ENCODE measurements around the gene DNAJC17. TPM values are rescaled to one million over a fixed set of nuclear protein-coding genes. Genes with fewer than 3 reads are reported as not detected.
A peak's percentile ranks its signal among the peaks of the same experiment; 100 is the strongest.

Gene DNAJC17
- total and polyA plus RNA-seq, 8 donors = 24.3 to 50.1 (median 42.1) TPM

- intact Hi-C loops (cut with DNase I) = no loop called here
- Histone ChIP-seq H3K4me3 (peak overlapping the region; percentile 47 to 65), H3K27me3 (peaks cover 0 to 33% of the 10 kb centered on the region in 2 donors), H3K4me1 (peaks cover 12 to 51% of the 10 kb centered on the region in 2 donors), H3K36me3 (no peaks in the 10 kb centered on the region), H3K9me3 (no peaks in the 10 kb centered on the region), H3K27ac (peak overlapping the region; percentile 69 to 81)
- ATAC-seq = no peak
- no peak for DNase-seq
- no peak for TF ChIP-seq CTCF (IDR thresholded peaks at IDR 0.05)
Measured at GRCh38 chr15:40843261-40843884, 36.1 kb upstream of the DNAJC17 start.

GRCh38 chr15:40841741-40842140 lies 34.5 kb upstream of the DNAJC17 start:
- no peaks in the 10 kb centered on the region for H3K36me3 ChIP-seq
- no peak overlapping the region for H3K27ac ChIP-seq
- peaks cover 4 to 37% of the 10 kb centered on the region in 2 donors for H3K4me1 ChIP-seq
- DNase-seq (no peak), ATAC-seq (no peak)
- H3K4me3 ChIP-seq = no peak overlapping the region
- intact Hi-C loops (cut with DNase I) = no loop called here
- H3K9me3 ChIP-seq = no peaks in the 10 kb centered on the region
- no peak for TF ChIP-seq CTCF (IDR thresholded peaks at IDR 0.05)
- peaks cover 0 to 33% of the 10 kb centered on the region in 2 donors for H3K27me3 ChIP-seq

- H3K4me3 ChIP-seq = no peak overlapping the region
- H3K9me3 ChIP-seq = no peaks in the 10 kb centered on the region
- no peaks in the 10 kb centered on the region for H3K36me3 ChIP-seq
- no peak for TF ChIP-seq CTCF (IDR thresholded peaks at IDR 0.05)
- peaks cover 0 to 14% of the 10 kb centered on the region in 2 donors for H3K27me3 ChIP-seq
- intact Hi-C loops (cut with DNase I) = no loop called here
- ATAC-seq = no peak
- H3K27ac ChIP-seq = no peak overlapping the region
- no peak for DNase-seq
- peaks cover 2 to 9% of the 10 kb centered on the region in 2 donors for H3K4me1 ChIP-seq
Measured at GRCh38 chr15:40838756-40839155, 31.5 kb upstream of the DNAJC17 start.

GRCh38 chr15:40836020-40836419 lies 28.7 kb upstream of the DNAJC17 start:
- H3K27ac ChIP-seq = no peak overlapping the region
- no peak overlapping the region for H3K4me3 ChIP-seq
- H3K4me1 ChIP-seq = no peaks in the 10 kb centered on the region
- no peaks in the 10 kb centered on the region for H3K27me3 ChIP-seq
- TF ChIP-seq CTCF (IDR thresholded peaks at IDR 0.05) = no peak
- no peak for ATAC-seq
- no peaks in the 10 kb centered on the region for H3K9me3 ChIP-seq
- intact Hi-C loops (cut with DNase I) = no loop called here
- no peak for DNase-seq
- no peaks in the 10 kb centered on the region for H3K36me3 ChIP-seq

GRCh38 chr15:40832903-40833302 lies 25.6 kb upstream of the DNAJC17 start:
- Histone ChIP-seq H3K9me3 (no peaks in the 10 kb centered on the region), H3K36me3 (no peaks in the 10 kb centered on the region), H3K27ac (no peak overlapping the region), H3K27me3 (no peaks in the 10 kb centered on the region), H3K4me3 (no peak overlapping the region), H3K4me1 (no peaks in the 10 kb centered on the region)
- TF ChIP-seq CTCF (IDR thresholded peaks at IDR 0.05) = no peak
- intact Hi-C loops (cut with DNase I) = no loop called here
- DNase-seq = no peak
- no peak for ATAC-seq
